GM21526 (cell line): ENCODE data around the gene ANKRD23.
"Not testable (repeated sequence)": the region's sequence is repeated elsewhere in the genome, so short reads cannot be mapped to it uniquely, and the experiment has no call there.

Experiments
- ATAC-seq: cut with Tn5 transposase; IDR thresholded peaks from one replicate; pipeline ENCODE4 v1.9.1; 2021; ENCODE audit warnings: moderate library complexity; ENCODE audit not compliant: unreplicated experiment, low FRiP score

The ANKRD23 gene

GRCh38 chr2:96864343-96865091 is 20.7 kb upstream of the ANKRD23 start:
- no peak for ATAC-seq

- ATAC-seq: no peak
Measured at GRCh38 chr2:96863575-96864342, 19.9 kb upstream of the ANKRD23 start.

- ATAC-seq: not testable (repeated sequence)
Measured at GRCh38 chr2:96863056-96863455, 19.2 kb upstream of the ANKRD23 start.

- ATAC-seq: no peak
Measured at GRCh38 chr2:96861074-96861473, 17.3 kb upstream of the ANKRD23 start.

- ATAC-seq: no peak
Measured at GRCh38 chr2:96860065-96861029, 16.5 kb upstream of the ANKRD23 start.

- ATAC-seq: no peak
Measured at GRCh38 chr2:96859681-96860064, 15.9 kb upstream of the ANKRD23 start.

GRCh38 chr2:96859099-96859649 is 15.4 kb upstream of the ANKRD23 start:
- no peak for ATAC-seq

GRCh38 chr2:96857667-96858372 is 14.0 kb upstream of the ANKRD23 start, which contains the start of gene ANKRD39:
Gene ANKRD39, minus strand, starts transcription at chr2:96858016. Its CDS starts 29 bp downstream, at chr2:96857987.
- ATAC-seq: peak; percentile 91

- no peak for ATAC-seq
Measured at GRCh38 chr2:96856776-96857666, 13.2 kb upstream of the ANKRD23 start.

GRCh38 chr2:96853321-96853720 is 9.5 kb upstream of the ANKRD23 start:
- no peak for ATAC-seq

- no peak for ATAC-seq
Measured at GRCh38 chr2:96852667-96853066, 8.8 kb upstream of the ANKRD23 start.

- no peak for ATAC-seq
Measured at GRCh38 chr2:96848264-96848663, 4.4 kb upstream of the ANKRD23 start.

GRCh38 chr2:96847586-96847985 is 3.8 kb upstream of the ANKRD23 start:
- ATAC-seq: no peak

- no peak for ATAC-seq
Measured at GRCh38 chr2:96846825-96847224, 3.0 kb upstream of the ANKRD23 start.

GRCh38 chr2:96844405-96844808 is 586 bp upstream of the ANKRD23 start:
- no peak for ATAC-seq

- no peak for ATAC-seq
Measured at GRCh38 chr2:96842600-96842999, 1.2 kb downstream of the ANKRD23 start.

- ATAC-seq: no peak
Measured at GRCh38 chr2:96841701-96842495, 1.9 kb downstream of the ANKRD23 start.
